SK-N-SH treated with all-trans-retinoic acid at 6 μM for 48 hours (cell line): ENCODE measurements around the gene ZMYND8.

Experiments used
- ATAC-seq: fragments of 200-7000 bp; cut with Tn5 transposase; 3 replicates; pipeline ENCODE4 v1.9.1; 2020; ENCODE audit warnings: mild to moderate bottlenecking, moderate library complexity
- ARNTL ChIP-seq: fragments of 450-650 bp; formaldehyde crosslinking; IDR thresholded peaks from 2 replicates; pipeline ENCODE4 v1.5.0; 2020; ENCODE audit warnings: low read depth, mild to moderate bottlenecking, moderate library complexity, borderline replicate concordance
- BACH2 ChIP-seq: fragments of 250-450 bp; sonication (Bioruptor Pico); IDR thresholded peaks from 2 replicates; pipeline ENCODE4 v1.9.0; 2021; ENCODE audit warnings: mild to moderate bottlenecking, borderline replicate concordance
- CSDC2 ChIP-seq: fragments of 250-450 bp; sonication (Bioruptor Pico); IDR thresholded peaks from 2 replicates; pipeline ENCODE4 v1.5.0; 2020; ENCODE audit warnings: mild to moderate bottlenecking, moderate library complexity
- ESRRG ChIP-seq: fragments of 250-450 bp; sonication (Bioruptor Pico); IDR thresholded peaks from 2 replicates; pipeline ENCODE4 v1.6.1; 2021; ENCODE audit warnings: mild to moderate bottlenecking
- GLIS3 ChIP-seq: fragments of 250-450 bp; sonication (Bioruptor Pico); IDR thresholded peaks from 2 replicates; pipeline ENCODE4 v1.5.0; 2020; ENCODE audit warnings: mild to moderate bottlenecking, moderate library complexity
- ISL1 ChIP-seq: fragments of 250-450 bp; sonication (Bioruptor Pico); IDR thresholded peaks from 2 replicates; pipeline ENCODE4 v2.1.2; 2022; ENCODE audit warnings: mild to moderate bottlenecking, moderate library complexity
- OSR1 ChIP-seq: fragments of 250-450 bp; sonication (Bioruptor Pico); IDR thresholded peaks from 2 replicates; pipeline ENCODE4 v1.8.0; 2022; ENCODE audit warnings: moderate library complexity, mild to moderate bottlenecking, inconsistent platforms
- PPARA ChIP-seq: fragments of 250-450 bp; sonication (Bioruptor Pico); IDR thresholded peaks from 2 replicates; pipeline ENCODE4 v1.5.0; 2020; ENCODE audit warnings: mild to moderate bottlenecking, borderline replicate concordance
- RARB ChIP-seq: fragments of 250-450 bp; sonication (Bioruptor Pico); IDR thresholded peaks from 2 replicates; pipeline ENCODE4 v1.8.0; 2021; ENCODE audit warnings: mild to moderate bottlenecking, moderate library complexity
- SNAI2 ChIP-seq: fragments of 250-450 bp; sonication (Bioruptor Pico); IDR thresholded peaks from 2 replicates; pipeline ENCODE4 v1.5.0; 2020; ENCODE audit warnings: mild to moderate bottlenecking, moderate library complexity
- TCF4 ChIP-seq: fragments of 250-450 bp; sonication (Bioruptor Pico); IDR thresholded peaks from 2 replicates; pipeline ENCODE4 v1.8.0; 2021; ENCODE audit warnings: mild to moderate bottlenecking, moderate library complexity, borderline replicate concordance
- TOX ChIP-seq: fragments of 250-450 bp; sonication (Bioruptor Pico); IDR thresholded peaks from 2 replicates; pipeline ENCODE4 v1.8.0; 2021; ENCODE audit warnings: mild to moderate bottlenecking, moderate library complexity, borderline replicate concordance
- ZC3H10 ChIP-seq: fragments of 250-450 bp; sonication (Bioruptor Pico); IDR thresholded peaks from 2 replicates; pipeline ENCODE4 v1.5.1; 2021; ENCODE audit warnings: mild to moderate bottlenecking, moderate library complexity
- ZFP3 ChIP-seq: fragments of 250-450 bp; sonication (Bioruptor Pico); IDR thresholded peaks from 2 replicates; pipeline ENCODE4 v1.5.0; 2020; ENCODE audit warnings: mild to moderate bottlenecking, moderate library complexity
- ZFP30 ChIP-seq: fragments of 450-650 bp; formaldehyde crosslinking; IDR thresholded peaks from 2 replicates; pipeline ENCODE4 v1.5.0; 2022; ENCODE audit warnings: mild to moderate bottlenecking, moderate library complexity
- ZNF565 ChIP-seq: fragments of 450-650 bp; formaldehyde crosslinking; conservative IDR thresholded peaks from 2 replicates; pipeline ENCODE4 v1.5.0; 2020; ENCODE audit warnings: low read depth, mild to moderate bottlenecking, moderate library complexity
- ZNF70 ChIP-seq: fragments of 450-650 bp; formaldehyde crosslinking; IDR thresholded peaks from 2 replicates; pipeline ENCODE4 v1.5.0; 2020; ENCODE audit warnings: mild to moderate bottlenecking, moderate library complexity
- ZNF8 ChIP-seq: fragments of 450-650 bp; formaldehyde crosslinking; IDR thresholded peaks from 2 replicates; pipeline ENCODE4 v1.5.0; 2020; ENCODE audit warnings: mild to moderate bottlenecking, moderate library complexity
- TF ChIP-seq, protein P1 (sequence below): fragments of 250-450 bp; sonication (Bioruptor Pico); IDR thresholded peaks from 2 replicates; pipeline ENCODE4 v1.5.1; 2020; ENCODE audit warnings: low read depth, mild to moderate bottlenecking, moderate library complexity
- TF ChIP-seq, protein P2 (sequence below): fragments of 250-450 bp; sonication (Bioruptor Pico); IDR thresholded peaks from 2 replicates; pipeline ENCODE4 v1.8.0; 2020; ENCODE audit warnings: mild to moderate bottlenecking, moderate library complexity, borderline replicate concordance
- TF ChIP-seq, protein P3 (sequence below): fragments of 250-450 bp; sonication (Bioruptor Pico); IDR thresholded peaks from 2 replicates; pipeline ENCODE4 v1.8.0; 2021; ENCODE audit warnings: low read depth, mild to moderate bottlenecking, moderate library complexity, borderline replicate concordance

Gene ZMYND8

DNA sequence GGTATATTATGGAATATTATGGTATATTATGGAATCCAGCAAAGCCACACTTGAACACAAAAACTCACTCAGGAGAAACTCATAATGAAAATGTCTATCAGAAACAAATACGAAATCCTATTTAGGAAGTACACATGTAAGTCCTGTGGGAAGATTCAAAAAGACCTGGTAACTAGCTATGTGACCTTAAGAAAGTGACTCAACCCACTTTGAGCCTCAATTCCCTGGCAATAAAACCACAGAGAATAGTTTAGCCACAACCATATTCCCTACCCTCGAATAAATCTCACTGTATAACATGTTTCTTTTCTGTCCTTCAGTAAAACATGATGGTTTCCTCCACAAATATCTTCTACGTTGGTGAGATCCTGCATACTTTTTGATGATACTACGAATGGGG lies 56.4 kb downstream of the ZMYND8 start:
- TF ChIP-seq, protein P1, sequence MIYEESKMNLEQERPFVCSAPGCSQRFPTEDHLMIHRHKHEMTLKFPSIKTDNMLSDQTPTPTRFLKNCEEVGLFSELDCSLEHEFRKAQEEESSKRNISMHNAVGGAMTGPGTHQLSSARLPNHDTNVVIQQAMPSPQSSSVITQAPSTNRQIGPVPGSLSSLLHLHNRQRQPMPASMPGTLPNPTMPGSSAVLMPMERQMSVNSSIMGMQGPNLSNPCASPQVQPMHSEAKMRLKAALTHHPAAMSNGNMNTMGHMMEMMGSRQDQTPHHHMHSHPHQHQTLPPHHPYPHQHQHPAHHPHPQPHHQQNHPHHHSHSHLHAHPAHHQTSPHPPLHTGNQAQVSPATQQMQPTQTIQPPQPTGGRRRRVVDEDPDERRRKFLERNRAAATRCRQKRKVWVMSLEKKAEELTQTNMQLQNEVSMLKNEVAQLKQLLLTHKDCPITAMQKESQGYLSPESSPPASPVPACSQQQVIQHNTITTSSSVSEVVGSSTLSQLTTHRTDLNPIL (CRISPR knock-in tag): no peak
- TF ChIP-seq SNAI2 (CRISPR knock-in tag): no peak
- TF ChIP-seq OSR1 (CRISPR knock-in tag): no peak
- no peak for TF ChIP-seq TCF4 (CRISPR knock-in tag)
- no peak for TF ChIP-seq CSDC2 (CRISPR knock-in tag)
- no peak for TF ChIP-seq TOX (CRISPR knock-in tag)
- no peak for TF ChIP-seq ARNTL (CRISPR knock-in tag)
- TF ChIP-seq ZFP3 (CRISPR knock-in tag): no peak
- TF ChIP-seq ESRRG: no peak
- no peak for TF ChIP-seq ZNF565 (CRISPR knock-in tag)
- TF ChIP-seq, protein P2, sequence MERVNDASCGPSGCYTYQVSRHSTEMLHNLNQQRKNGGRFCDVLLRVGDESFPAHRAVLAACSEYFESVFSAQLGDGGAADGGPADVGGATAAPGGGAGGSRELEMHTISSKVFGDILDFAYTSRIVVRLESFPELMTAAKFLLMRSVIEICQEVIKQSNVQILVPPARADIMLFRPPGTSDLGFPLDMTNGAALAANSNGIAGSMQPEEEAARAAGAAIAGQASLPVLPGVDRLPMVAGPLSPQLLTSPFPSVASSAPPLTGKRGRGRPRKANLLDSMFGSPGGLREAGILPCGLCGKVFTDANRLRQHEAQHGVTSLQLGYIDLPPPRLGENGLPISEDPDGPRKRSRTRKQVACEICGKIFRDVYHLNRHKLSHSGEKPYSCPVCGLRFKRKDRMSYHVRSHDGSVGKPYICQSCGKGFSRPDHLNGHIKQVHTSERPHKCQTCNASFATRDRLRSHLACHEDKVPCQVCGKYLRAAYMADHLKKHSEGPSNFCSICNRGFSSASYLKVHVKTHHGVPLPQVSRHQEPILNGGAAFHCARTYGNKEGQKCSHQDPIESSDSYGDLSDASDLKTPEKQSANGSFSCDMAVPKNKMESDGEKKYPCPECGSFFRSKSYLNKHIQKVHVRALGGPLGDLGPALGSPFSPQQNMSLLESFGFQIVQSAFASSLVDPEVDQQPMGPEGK (CRISPR knock-in tag): no peak
- TF ChIP-seq, protein P3, sequence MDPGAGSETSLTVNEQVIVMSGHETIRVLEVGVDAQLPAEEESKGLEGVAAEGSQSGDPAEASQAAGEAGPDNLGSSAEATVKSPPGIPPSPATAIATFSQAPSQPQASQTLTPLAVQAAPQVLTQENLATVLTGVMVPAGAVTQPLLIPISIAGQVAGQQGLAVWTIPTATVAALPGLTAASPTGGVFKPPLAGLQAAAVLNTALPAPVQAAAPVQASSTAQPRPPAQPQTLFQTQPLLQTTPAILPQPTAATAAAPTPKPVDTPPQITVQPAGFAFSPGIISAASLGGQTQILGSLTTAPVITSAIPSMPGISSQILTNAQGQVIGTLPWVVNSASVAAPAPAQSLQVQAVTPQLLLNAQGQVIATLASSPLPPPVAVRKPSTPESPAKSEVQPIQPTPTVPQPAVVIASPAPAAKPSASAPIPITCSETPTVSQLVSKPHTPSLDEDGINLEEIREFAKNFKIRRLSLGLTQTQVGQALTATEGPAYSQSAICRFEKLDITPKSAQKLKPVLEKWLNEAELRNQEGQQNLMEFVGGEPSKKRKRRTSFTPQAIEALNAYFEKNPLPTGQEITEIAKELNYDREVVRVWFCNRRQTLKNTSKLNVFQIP (CRISPR knock-in tag): no peak
- no peak for TF ChIP-seq GLIS3 (CRISPR knock-in tag)
- TF ChIP-seq ZC3H10 (CRISPR knock-in tag): no peak
- no peak for TF ChIP-seq ZNF8 (CRISPR knock-in tag)
- no peak for TF ChIP-seq ZNF70 (CRISPR knock-in tag)
- no peak for TF ChIP-seq RARB (CRISPR knock-in tag)
- no peak for ATAC-seq

DNA sequence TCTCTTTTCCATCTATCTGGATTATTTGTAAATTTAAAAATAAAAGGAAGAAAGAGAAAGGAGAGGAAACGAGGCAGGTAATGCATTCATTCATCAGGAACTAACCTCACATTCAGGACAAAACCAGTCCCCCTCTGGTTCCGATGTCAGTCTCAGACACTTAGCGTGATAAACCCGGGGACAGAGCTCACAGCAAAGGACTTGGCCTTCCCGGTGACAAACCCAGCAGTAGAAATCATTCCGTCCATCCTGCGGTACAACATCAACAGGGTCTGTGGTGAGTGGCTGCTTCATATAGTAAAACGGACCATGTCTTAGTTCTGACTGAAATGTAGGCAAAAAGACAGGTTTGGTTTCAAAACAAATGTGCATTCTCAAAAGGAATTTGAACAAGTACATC lies 57.9 kb downstream of the ZMYND8 start:
- TF ChIP-seq ZNF8 (CRISPR knock-in tag) (no peak), ZC3H10 (CRISPR knock-in tag) (no peak), BACH2 (CRISPR knock-in tag) (no peak), PPARA (CRISPR knock-in tag) (no peak), ISL1 (CRISPR knock-in tag) (no peak), ZNF565 (CRISPR knock-in tag) (no peak), ZFP30 (no peak), RARB (CRISPR knock-in tag) (no peak), TCF4 (CRISPR knock-in tag) (no peak)
- TF ChIP-seq, protein P2 (CRISPR knock-in tag): no peak
- TF ChIP-seq, protein P1 (CRISPR knock-in tag): no peak
- no peak for ATAC-seq

DNA sequence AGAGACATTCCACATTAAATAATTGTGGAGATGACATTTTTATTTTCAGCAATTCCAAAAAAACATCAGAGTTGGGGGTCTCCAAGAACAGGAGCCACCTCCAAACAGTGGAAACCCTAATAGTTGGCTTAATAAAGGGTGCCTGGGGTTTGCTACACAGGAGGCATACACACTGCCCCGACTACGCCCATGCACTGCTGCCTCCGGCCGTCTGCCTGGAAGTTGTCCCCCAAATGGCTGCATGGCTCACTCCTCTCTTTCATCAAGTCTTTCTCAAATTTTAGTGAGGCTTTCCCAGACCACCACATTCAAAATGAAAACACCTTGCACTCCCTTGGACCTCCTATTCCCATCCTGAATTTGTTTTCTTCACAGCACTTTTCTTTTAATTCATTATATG lies 58.8 kb downstream of the ZMYND8 start:
- TF ChIP-seq TCF4 (CRISPR knock-in tag): no peak
- ATAC-seq: no peak

DNA sequence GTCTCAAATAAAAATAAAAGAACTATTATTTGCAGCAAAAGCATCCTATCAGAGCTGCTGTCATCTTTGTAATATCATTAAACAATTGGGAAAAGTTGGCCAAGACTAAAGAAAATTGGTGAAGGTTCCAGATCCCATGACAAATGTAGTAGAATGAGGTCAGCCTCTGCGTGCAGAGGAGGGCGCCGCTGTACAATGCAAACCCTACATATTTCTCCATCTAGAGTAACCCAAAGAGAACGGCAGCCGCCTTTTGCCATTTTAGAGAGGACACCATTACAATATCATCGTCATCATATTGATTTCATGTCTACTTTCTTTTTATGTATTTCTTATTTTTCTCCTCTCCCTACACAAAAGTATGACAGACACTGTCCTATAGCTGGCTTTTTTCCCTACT lies 59.5 kb downstream of the ZMYND8 start:
- ATAC-seq: peak; percentile 59
- TF ChIP-seq ZNF565 (CRISPR knock-in tag): no peak
- no peak for TF ChIP-seq BACH2 (CRISPR knock-in tag)
- TF ChIP-seq, protein P3 (CRISPR knock-in tag): no peak
- TF ChIP-seq GLIS3 (CRISPR knock-in tag): no peak
